DMS53 (cell line): ENCODE results near the gene DLGAP5.

Experiments used
- DNase-seq: peaks from one replicate; lab custom pipeline; 2025; lab: John Stamatoyannopoulos, UW

Gene DLGAP5

GRCh38 chr14:55191203-55192053 is at the start of gene DLGAP5:
DLGAP5 (minus strand) TSS chr14:55191585; CDS start chr14:55189179, 2,406 bp downstream.
- peak; percentile 99 for DNase-seq

- no peak for DNase-seq
These were observed 49.3 kb upstream of the DLGAP5 start for GRCh38 chr14:55240526-55241178.

- DNase-seq: no peak
These were observed 47.9 kb upstream of the DLGAP5 start for GRCh38 chr14:55239320-55239719.

GRCh38 chr14:55238019-55238680 is 46.8 kb upstream of the DLGAP5 start:
- no peak for DNase-seq

GRCh38 chr14:55233591-55233990 is 42.2 kb upstream of the DLGAP5 start:
- no peak for DNase-seq

- DNase-seq: no peak
These were observed 36.9 kb upstream of the DLGAP5 start for GRCh38 chr14:55228261-55228660.

- DNase-seq: no peak
These were observed 32.0 kb upstream of the DLGAP5 start for GRCh38 chr14:55223364-55223763.

GRCh38 chr14:55221968-55222367 is 30.6 kb upstream of the DLGAP5 start:
- no peak for DNase-seq

- no peak for DNase-seq
These were observed 29.8 kb upstream of the DLGAP5 start for GRCh38 chr14:55221186-55221585.

- DNase-seq: no peak
These were observed 28.8 kb upstream of the DLGAP5 start for GRCh38 chr14:55220230-55220629.

- DNase-seq: no peak
These were observed 21.2 kb upstream of the DLGAP5 start for GRCh38 chr14:55212634-55213033.

GRCh38 chr14:55207832-55208231 is 16.4 kb upstream of the DLGAP5 start:
- DNase-seq: no peak

GRCh38 chr14:55206175-55206693 is 14.8 kb upstream of the DLGAP5 start:
- DNase-seq: no peak

GRCh38 chr14:55201219-55202101 is 10.1 kb upstream of the DLGAP5 start:
- DNase-seq: no peak

GRCh38 chr14:55200651-55201050 is 9.3 kb upstream of the DLGAP5 start:
- DNase-seq: no peak

GRCh38 chr14:55198749-55199148 is 7.4 kb upstream of the DLGAP5 start:
- DNase-seq: no peak

- DNase-seq: no peak
These were observed 3.4 kb upstream of the DLGAP5 start for GRCh38 chr14:55194656-55195355.

GRCh38 chr14:55192054-55192621 is 753 bp upstream of the DLGAP5 start:
- peak; percentile 25 for DNase-seq

GRCh38 chr14:55190906-55191202 is 531 bp downstream of the DLGAP5 start:
- DNase-seq: peak; percentile 75

- no peak for DNase-seq
These were observed 2.6 kb downstream of the DLGAP5 start for GRCh38 chr14:55188686-55189295.
